Panc1 (cell line): ENCODE results near the gene NTM. TPM values are rescaled to one million over a fixed set of nuclear protein-coding genes. Genes with fewer than 3 reads are reported as not detected.

ENCODE experiments used
- ATAC-seq: fragments of 200-7000 bp; cut with Tn5 transposase; 2 replicates; pipeline ENCODE4 v1.9.1; 2020; ENCODE audit warnings: mild to moderate bottlenecking, moderate library complexity
- BruUV-seq: library from RNA; stranded (reverse); fragments of 400-500 nt; replicated peaks from 2 replicates; lab custom pipeline; 2021; lab: Mats Ljungman, UMichigan
- CTCF ChIA-PET: fragments of 300-600 bp; sonication (Branson Sonifier 250); formaldehyde crosslinking; loops from one replicate; lab custom pipeline; 2022; ENCODE audit warnings: antibody characterized with exemption; lab: Charles Lee
- POLR2A ChIA-PET: fragments of 300-600 bp; sonication (Branson Sonifier 250); formaldehyde crosslinking; loops from one replicate; lab custom pipeline; 2022; ENCODE audit warnings: antibody characterized with exemption; lab: Charles Lee
- DNase-seq: peaks from one replicate; pipeline ENCODE4 v3.0.0-alpha.2; 2010; ENCODE audit warnings: low read depth, low spot score
- H3K27ac ChIP-seq: 2 replicates; pipeline ENCODE4 v1.5.1; 2011; ENCODE audit warnings: mild to moderate bottlenecking, low read length, inconsistent platforms
- H3K27me3 ChIP-seq: fragments of 200-500 bp; sonication (Bioruptor generic); 2 replicates; pipeline ENCODE4 v1.6.0; 2014; ENCODE audit warnings: low read length, inconsistent platforms; ENCODE audit not compliant: control insufficient read depth, insufficient read depth
- H3K36me3 ChIP-seq: fragments of 200-500 bp; sonication (Bioruptor generic); 2 replicates; pipeline ENCODE4 v1.5.1; 2014; ENCODE audit warnings: inconsistent platforms, mild to moderate bottlenecking, low read length, moderate library complexity; ENCODE audit not compliant: control insufficient read depth, insufficient read depth
- H3K4me1 ChIP-seq: 2 replicates; pipeline ENCODE4 v1.5.1; 2011; ENCODE audit warnings: inconsistent platforms, mild to moderate bottlenecking, low read length, moderate library complexity; ENCODE audit not compliant: control insufficient read depth, insufficient read depth
- H3K4me3 ChIP-seq, 2 experiments: 2 replicates each; pipeline ENCODE4 v1.5.1; 2011 to 2012; ENCODE audit warnings: low read depth in 2 of 2, low read length in 2 of 2, mild to moderate bottlenecking in 2 of 2, inconsistent platforms in 1 of 2, moderate library complexity in 1 of 2
- H3K9me3 ChIP-seq: fragments of 200-500 bp; sonication (Bioruptor generic); 2 replicates; pipeline ENCODE4 v1.5.1; 2014; ENCODE audit warnings: low read depth, mild to moderate bottlenecking, inconsistent platforms, low read length, moderate library complexity; ENCODE audit not compliant: control insufficient read depth, insufficient read depth
- POLR2AphosphoS5 ChIP-seq: IDR thresholded peaks from 2 replicates; pipeline ENCODE4 v1.6.1; 2012; ENCODE audit warnings: mild to moderate bottlenecking, low read depth, low read length, moderate library complexity
- SIN3A ChIP-seq: IDR thresholded peaks from 2 replicates; pipeline ENCODE4 v1.6.1; 2012; ENCODE audit warnings: low read depth, mild to moderate bottlenecking, low read length, moderate library complexity, borderline replicate concordance; ENCODE audit not compliant: insufficient read depth
- TCF7L2 ChIP-seq: IDR thresholded peaks from 2 replicates; pipeline ENCODE4 v1.6.1; 2011; ENCODE audit warnings: mild to moderate bottlenecking, low read depth, low read length, inconsistent platforms
- in situ Hi-C: cut with HindIII; loops from 2 replicates; pipeline ENCODE4 v1.10.0; 2016; ENCODE audit warnings: low sequenced_read_pairs, low pct_unique_long_range_greater_than_20kb
- intact Hi-C: fragments of 100-400 bp; cut with micrococcal nuclease; formaldehyde crosslinking; loops from one replicate; pipeline ENCODE4 v1.10.0; 2022; ENCODE audit not compliant: unreplicated experiment
- total RNA-seq: library from RNA; stranded (reverse); gene quantifications from one replicate; pipeline ENCODE4 v1.2.1, GENCODE V29; 2021; ENCODE audit not compliant: unreplicated experiment
- TF ChIP-seq, protein P1 (sequence below), 2 experiments: IDR thresholded peaks; 2 replicates each; pipeline ENCODE4 v1.6.1; 2011 to 2012; ENCODE audit warnings: low read depth in 2 of 2, control low read depth in 1 of 2, low read length in 1 of 2, mild to moderate bottlenecking in 1 of 2, moderate library complexity in 1 of 2; ENCODE audit not compliant: insufficient read depth in 1 of 2
- TF ChIP-seq, protein P2 (sequence below): fragments of 450-650 bp; IDR thresholded peaks from 2 replicates; pipeline ENCODE4 v1.5.1; 2017; ENCODE audit warnings: mild to moderate bottlenecking

Gene NTM
- total RNA-seq, 1 experiment from 2014 or later: 0.10 TPM

DNA sequence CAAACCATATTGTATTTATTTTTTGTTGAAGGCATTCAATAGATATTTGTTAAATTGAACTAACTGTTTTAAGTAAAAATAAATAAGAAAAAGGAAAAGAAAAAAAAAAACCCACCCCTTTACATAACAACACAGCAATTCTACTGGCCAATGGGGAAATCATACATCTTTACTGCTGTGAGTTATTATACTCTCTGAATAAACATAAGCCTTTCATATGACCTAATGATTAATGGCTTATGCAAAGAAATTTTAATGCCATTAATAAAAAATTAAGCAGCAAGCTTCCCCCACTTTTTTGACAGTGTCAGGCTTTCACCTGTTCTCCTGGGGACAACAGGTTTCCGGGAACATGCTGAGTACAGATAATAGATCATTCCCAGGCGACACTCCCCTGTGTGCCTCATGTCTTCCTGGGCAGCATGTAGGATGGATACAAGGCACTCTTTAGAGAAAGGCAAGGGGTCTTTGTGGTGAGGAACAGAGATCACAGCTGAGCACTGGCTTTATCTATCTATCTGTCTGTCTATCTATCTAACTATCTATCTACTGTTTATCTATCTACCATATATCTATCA lies 676.0 kb downstream of the NTM start:
- ATAC-seq: no peak
- ChIA-PET POLR2A (no interaction called here), CTCF (interaction anchor here (0.7 kb wide), 1 partner anchor 179 kb away, joined by 4 read pairs; no protein-coding TSS in a partner anchor)
- Histone ChIP-seq H3K27ac (no peak overlapping the region), H3K4me3 (no peak overlapping the region), H3K4me1 (no peaks in the 10 kb centered on the region), H3K27me3 (no peaks in the 10 kb centered on the region), H3K9me3 (no peaks in the 10 kb centered on the region), H3K36me3 (no peaks in the 10 kb centered on the region)
- DNase-seq: no peak
- no TSS peak for BruUV-seq
- TF ChIP-seq TCF7L2 (no peak), POLR2AphosphoS5 (no peak), SIN3A (no peak)
- TF ChIP-seq, protein P1, sequence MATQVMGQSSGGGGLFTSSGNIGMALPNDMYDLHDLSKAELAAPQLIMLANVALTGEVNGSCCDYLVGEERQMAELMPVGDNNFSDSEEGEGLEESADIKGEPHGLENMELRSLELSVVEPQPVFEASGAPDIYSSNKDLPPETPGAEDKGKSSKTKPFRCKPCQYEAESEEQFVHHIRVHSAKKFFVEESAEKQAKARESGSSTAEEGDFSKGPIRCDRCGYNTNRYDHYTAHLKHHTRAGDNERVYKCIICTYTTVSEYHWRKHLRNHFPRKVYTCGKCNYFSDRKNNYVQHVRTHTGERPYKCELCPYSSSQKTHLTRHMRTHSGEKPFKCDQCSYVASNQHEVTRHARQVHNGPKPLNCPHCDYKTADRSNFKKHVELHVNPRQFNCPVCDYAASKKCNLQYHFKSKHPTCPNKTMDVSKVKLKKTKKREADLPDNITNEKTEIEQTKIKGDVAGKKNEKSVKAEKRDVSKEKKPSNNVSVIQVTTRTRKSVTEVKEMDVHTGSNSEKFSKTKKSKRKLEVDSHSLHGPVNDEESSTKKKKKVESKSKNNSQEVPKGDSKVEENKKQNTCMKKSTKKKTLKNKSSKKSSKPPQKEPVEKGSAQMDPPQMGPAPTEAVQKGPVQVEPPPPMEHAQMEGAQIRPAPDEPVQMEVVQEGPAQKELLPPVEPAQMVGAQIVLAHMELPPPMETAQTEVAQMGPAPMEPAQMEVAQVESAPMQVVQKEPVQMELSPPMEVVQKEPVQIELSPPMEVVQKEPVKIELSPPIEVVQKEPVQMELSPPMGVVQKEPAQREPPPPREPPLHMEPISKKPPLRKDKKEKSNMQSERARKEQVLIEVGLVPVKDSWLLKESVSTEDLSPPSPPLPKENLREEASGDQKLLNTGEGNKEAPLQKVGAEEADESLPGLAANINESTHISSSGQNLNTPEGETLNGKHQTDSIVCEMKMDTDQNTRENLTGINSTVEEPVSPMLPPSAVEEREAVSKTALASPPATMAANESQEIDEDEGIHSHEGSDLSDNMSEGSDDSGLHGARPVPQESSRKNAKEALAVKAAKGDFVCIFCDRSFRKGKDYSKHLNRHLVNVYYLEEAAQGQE (IDR thresholded peaks at IDR 0.05; ENCODE audit: insufficient read depth in 1 of 2, low read depth in 2 of 2, low read length in 1 of 2): no peak
- TF ChIP-seq, protein P2, sequence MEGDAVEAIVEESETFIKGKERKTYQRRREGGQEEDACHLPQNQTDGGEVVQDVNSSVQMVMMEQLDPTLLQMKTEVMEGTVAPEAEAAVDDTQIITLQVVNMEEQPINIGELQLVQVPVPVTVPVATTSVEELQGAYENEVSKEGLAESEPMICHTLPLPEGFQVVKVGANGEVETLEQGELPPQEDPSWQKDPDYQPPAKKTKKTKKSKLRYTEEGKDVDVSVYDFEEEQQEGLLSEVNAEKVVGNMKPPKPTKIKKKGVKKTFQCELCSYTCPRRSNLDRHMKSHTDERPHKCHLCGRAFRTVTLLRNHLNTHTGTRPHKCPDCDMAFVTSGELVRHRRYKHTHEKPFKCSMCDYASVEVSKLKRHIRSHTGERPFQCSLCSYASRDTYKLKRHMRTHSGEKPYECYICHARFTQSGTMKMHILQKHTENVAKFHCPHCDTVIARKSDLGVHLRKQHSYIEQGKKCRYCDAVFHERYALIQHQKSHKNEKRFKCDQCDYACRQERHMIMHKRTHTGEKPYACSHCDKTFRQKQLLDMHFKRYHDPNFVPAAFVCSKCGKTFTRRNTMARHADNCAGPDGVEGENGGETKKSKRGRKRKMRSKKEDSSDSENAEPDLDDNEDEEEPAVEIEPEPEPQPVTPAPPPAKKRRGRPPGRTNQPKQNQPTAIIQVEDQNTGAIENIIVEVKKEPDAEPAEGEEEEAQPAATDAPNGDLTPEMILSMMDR: no peak
- in situ Hi-C loops: no loop called here
- intact Hi-C loops: no loop called here

DNA sequence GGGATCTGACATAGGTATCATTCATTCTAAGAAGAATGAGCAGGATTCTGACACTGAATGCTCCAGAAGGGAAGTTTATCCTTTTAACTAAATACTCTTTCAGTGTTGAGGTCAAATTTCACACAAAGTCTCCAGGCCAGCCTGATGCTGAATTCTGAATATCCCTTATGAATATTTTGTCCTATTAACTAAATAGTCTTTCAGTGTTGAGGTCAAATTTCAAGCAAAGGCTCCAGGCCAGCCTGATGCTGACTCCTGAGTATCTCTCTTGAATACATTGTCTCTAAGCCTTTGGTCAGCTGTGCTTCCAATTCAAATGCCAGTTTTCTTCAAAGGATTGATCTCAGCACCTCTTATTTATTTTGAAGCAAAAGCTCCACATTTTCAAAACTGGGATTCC lies 676.8 kb downstream of the NTM start:
- no peak for DNase-seq
- POLR2A ChIA-PET: no interaction called here
- in situ Hi-C loops (no loop called here), intact Hi-C loops (no loop called here)
- Histone ChIP-seq H3K9me3 (no peaks in the 10 kb centered on the region), H3K36me3 (no peaks in the 10 kb centered on the region), H3K27ac (no peak overlapping the region), H3K4me1 (no peaks in the 10 kb centered on the region), H3K27me3 (no peaks in the 10 kb centered on the region), H3K4me3 (no peak overlapping the region)
- CTCF ChIA-PET: no interaction called here
- TF ChIP-seq, protein P2: no peak
- TF ChIP-seq TCF7L2 (no peak), SIN3A (no peak), POLR2AphosphoS5 (no peak)
- TF ChIP-seq, protein P1 (IDR thresholded peaks at IDR 0.05; ENCODE audit: insufficient read depth in 1 of 2, low read depth in 2 of 2, low read length in 1 of 2): no peak
- ATAC-seq: no peak
- BruUV-seq: no TSS peak
